Neural cell (in vitro differentiated cells): Measurements from ENCODE around the gene CKMT2.

Experiments used
- EP300 ChIP-seq: fragments of 450-650 bp; conservative IDR thresholded peaks from 2 replicates; pipeline ENCODE4 v1.6.1; 2014; ENCODE audit warnings: antibody characterized with exemption, mild to moderate bottlenecking, moderate library complexity; ENCODE audit not compliant: poor library complexity, severe bottlenecking
- EZH2 ChIP-seq: fragments of 200-600, 300-800 bp; shearing (Covaris generic), sonication (generic); IDR thresholded peaks from 2 replicates; pipeline ENCODE4 v1.6.1; 2014; ENCODE audit warnings: antibody characterized with exemption, low read length, borderline replicate concordance, mild to moderate bottlenecking; ENCODE audit not compliant: insufficient read depth, poor library complexity, severe bottlenecking
- POLR2AphosphoS5 ChIP-seq: IDR thresholded peaks from 2 replicates; pipeline ENCODE4 v1.6.1; 2012
- RAD21 ChIP-seq: fragments of 450-650 bp; conservative IDR thresholded peaks from 2 replicates; pipeline ENCODE4 v1.6.1; 2014; ENCODE audit warnings: antibody characterized with exemption, mild to moderate bottlenecking, moderate library complexity
- SMC3 ChIP-seq: fragments of 450-650 bp; conservative IDR thresholded peaks from 2 replicates; pipeline ENCODE4 v1.6.1; 2014; ENCODE audit warnings: antibody characterized with exemption, mild to moderate bottlenecking, moderate library complexity; ENCODE audit not compliant: poor library complexity
- TAF1 ChIP-seq: IDR thresholded peaks from 2 replicates; pipeline ENCODE4 v1.6.1; 2012; ENCODE audit warnings: low read depth
- TF ChIP-seq, protein P1 (sequence below): fragments of 450-650 bp; IDR thresholded peaks from 2 replicates; pipeline ENCODE4 v1.5.1; 2014; ENCODE audit warnings: antibody characterized with exemption, mild to moderate bottlenecking, moderate library complexity; ENCODE audit not compliant: poor library complexity, severe bottlenecking

DNA sequence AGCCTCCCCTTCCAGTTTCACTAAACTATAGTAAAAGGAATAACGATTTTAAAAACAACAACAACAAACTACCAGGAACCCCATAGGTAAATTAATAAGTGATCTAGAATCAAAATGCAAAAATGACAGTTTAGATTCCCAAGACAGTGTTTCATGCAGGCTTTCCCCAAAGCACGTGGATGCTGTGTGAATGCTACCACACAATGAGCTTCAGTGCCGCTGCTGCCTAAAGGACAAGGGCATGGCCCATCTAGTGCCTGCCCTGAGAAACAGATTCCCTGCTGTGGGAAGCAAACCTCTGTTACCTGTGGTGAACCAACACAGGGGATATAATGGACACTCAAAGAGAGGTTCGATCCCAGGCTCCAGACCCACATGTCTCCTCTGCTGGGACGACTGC is 23.7 kb upstream of the CKMT2 start:
- TF ChIP-seq, protein P1, sequence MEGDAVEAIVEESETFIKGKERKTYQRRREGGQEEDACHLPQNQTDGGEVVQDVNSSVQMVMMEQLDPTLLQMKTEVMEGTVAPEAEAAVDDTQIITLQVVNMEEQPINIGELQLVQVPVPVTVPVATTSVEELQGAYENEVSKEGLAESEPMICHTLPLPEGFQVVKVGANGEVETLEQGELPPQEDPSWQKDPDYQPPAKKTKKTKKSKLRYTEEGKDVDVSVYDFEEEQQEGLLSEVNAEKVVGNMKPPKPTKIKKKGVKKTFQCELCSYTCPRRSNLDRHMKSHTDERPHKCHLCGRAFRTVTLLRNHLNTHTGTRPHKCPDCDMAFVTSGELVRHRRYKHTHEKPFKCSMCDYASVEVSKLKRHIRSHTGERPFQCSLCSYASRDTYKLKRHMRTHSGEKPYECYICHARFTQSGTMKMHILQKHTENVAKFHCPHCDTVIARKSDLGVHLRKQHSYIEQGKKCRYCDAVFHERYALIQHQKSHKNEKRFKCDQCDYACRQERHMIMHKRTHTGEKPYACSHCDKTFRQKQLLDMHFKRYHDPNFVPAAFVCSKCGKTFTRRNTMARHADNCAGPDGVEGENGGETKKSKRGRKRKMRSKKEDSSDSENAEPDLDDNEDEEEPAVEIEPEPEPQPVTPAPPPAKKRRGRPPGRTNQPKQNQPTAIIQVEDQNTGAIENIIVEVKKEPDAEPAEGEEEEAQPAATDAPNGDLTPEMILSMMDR, result no peak
- TF ChIP-seq RAD21 (no peak), EZH2 (no peak), POLR2AphosphoS5 (no peak), TAF1 (no peak), EP300 (no peak), SMC3 (no peak)
